Activated CD8-positive, alpha-beta memory T cell treated with anti-CD3 and anti-CD28 coated beads for 4 hours (primary cell): ENCODE results near the gene ZBTB7C.

Experiments
- DNase-seq, 2 donors: peaks; one replicate each; pipeline ENCODE4 v3.0.0-alpha.2; 2020; ENCODE audit warnings: low read depth in 2 of 2

ZBTB7C gene

GRCh38 chr18:48022531-48023329, 386.5 kb downstream of the ZBTB7C start:
- no peak for DNase-seq

GRCh38 chr18:48022021-48022420, 387.2 kb downstream of the ZBTB7C start:
- no peak for DNase-seq

GRCh38 chr18:48021273-48021914, 387.8 kb downstream of the ZBTB7C start:
- DNase-seq = no peak

DNA sequence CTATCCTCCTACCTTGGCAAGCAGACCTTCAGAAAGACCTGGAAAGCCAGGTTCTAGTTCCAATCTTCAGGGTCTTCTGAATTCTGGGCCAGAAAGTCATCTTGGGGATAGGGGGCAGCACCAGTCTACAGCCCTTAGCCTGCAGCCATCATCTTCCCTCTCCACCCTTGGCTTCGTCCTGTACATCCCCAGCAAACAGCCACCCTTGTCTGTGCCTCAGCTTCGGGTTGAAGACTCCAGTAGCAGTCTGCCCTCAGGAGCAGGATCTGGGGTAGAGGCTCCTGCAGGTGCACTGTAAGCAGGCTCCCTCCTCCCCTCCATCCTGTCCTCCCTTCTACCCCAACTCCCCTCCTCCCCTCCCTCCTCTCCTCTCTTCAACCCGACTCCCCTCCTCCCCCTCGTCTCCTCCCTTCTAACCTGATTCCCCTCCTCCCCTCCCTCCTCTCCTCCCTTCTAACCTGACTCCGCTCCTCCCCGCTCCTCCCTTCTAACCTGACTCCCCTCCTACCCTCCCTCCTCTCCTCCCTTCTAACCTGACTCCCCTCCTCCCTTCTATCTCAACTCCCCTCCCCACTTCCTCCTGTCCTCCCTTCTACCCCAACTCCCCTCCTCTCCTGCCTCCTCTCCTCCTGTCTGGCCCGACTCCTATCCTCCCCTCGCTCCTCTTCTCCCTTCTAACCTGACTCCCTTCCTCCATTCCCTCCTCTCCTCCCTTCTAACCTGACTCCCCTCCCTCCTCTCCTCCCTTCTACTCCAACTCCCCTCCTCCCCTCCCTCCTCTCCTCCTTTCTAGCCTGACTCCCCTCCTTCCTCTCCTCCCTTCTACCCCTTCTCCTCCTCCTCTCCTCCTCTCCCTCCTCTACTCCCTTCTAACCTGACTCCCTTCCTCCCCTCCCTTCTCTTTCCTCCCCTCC, 388.6 kb downstream of the ZBTB7C start:
- DNase-seq = no peak

GRCh38 chr18:48019557-48020325, 389.4 kb downstream of the ZBTB7C start:
- no peak for DNase-seq

DNA sequence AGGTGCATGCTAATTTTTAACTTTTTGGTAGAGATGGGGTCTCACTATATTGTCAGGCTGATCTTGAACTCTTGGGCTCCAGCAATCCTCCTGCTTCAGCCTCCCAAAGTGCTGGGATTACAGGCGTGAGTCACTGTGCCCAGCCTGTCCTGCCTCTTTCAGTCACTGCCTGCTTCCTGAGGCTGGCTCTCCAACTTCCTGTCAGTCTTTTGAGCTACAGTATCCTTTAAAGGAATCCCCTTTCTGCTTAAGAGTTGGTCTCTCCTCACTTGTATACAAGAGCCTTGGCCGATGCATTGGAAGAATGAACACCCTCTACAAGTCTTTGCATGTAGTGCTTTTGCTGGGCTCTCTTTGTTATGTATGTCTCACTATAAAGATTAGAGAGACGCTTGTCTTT, 390.3 kb downstream of the ZBTB7C start:
- no peak for DNase-seq

DNA sequence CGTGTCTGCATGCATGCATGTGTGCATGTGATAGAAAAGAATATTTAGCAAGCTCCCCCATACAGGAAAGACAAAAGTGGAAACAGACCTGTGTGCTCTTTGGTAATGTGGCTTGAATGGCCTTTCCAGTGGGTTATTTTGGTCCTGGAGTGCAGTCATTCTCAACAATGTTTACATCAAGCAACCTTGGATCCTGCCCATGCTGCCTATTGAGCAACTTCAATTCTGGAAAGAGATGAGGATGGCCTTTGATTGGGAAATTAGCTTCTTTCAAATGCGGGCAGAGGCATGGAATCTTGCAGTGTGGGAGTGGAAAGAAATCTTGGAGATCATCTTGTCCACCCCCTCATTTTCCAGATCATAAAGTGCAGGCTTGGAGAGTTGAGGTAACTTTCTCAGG, 391.5 kb downstream of the ZBTB7C start:
- no peak for DNase-seq

DNA sequence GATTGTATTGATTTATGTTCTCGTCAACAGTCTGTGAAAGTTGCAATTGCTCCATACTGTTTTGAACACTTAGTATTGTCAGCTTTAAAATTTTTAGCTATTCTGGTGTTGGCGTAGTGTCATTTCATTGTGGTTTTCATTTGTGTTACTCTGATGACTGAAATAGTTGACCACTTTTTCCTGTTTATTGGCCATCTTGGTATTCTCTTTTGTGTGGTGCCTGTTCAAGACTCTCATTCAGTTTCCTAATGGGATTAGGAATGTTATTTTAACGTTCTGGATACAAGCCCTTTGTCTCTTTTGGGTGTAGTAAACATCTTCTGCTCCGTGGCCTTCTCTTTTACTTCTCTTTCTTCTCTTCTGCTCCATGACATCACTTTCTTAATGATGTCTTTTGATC, 396.0 kb downstream of the ZBTB7C start:
- no peak for DNase-seq

GRCh38 chr18:48011926-48012465, 397.2 kb downstream of the ZBTB7C start:
- DNase-seq = no peak

DNA sequence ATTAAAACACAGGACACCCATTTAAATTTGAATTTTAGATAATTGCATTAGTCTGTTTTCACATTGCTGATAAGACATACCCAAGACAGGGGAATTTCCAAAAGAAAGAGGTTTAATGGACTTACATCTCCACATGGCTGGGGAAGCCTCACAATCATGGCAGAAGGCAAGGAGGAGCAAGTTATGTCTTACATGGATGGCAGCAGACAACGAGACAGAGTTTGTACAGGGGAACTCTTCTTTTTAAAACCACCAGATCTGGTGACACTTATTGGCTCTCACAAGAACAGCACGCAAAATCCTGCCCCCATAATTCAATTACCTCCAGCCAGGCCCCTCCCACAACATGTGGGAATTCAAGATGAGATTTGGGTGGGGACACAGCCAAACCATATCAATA, 398.9 kb downstream of the ZBTB7C start:
- DNase-seq = no peak

GRCh38 chr18:48009116-48009745, 400.0 kb downstream of the ZBTB7C start:
- DNase-seq = no peak

DNA sequence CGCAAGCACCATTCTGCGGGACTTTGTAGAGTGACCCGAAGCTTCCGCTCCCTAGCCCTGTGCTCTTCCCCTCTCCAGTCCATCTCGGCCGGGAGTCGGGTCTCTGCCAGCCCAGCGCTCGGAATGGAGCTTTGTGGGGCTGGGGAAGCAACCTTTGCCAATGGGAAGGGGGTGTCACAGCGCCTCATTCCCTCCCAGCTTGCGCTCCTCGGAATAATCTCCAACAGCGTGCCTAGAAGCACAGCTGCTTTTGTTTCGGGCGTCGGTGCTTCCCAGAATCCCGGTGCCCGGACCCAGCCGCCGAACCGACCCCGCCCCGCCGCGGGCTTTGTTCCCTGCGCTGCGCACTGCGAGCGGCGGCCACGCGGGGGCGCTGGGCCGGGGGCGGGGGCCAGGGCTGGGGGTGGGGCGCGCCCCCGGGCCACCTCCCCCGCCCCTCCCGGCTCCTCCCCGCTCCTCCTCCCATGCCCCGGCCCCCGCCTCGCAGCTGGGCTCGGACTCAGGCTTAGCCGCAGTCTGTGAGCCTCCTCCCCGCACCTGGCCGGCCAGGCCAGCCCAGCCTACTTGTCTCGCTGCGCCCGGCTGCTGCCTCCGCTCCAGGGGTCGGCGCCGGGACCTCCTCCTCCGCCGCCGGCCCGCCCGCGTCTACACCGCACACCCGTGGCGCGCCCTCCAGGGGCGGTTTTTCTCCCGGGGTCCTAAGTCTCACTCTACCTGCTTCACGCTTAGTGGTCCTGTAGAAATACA, 401.1 kb downstream of the ZBTB7C start:
- DNase-seq = peak; percentile 4 to 17

DNA sequence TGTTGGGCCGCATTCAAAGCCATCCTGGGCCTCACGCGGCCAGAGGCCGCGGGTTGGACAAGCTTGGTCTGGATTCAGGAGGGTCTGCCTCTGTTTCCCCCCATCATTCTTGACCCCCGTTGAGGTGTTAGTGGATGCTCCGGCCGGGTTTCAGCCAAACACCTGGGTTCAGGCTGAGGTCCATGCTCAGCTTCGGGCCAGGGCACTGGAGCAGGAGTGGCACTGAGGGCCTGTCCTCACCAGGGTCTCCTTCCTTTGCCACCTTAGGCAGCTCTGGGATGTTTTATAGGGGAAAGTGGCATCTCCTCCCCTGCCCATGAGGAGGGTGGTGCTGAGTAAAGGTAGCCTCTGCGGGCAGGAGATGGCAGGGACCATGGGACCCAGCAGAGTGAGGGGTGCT, 401.8 kb downstream of the ZBTB7C start:
- no peak for DNase-seq

- no peak for DNase-seq
Observed at GRCh38 chr18:48006415-48007175, 402.6 kb downstream of the ZBTB7C start.

- no peak for DNase-seq
Observed at GRCh38 chr18:48004577-48004976, 404.6 kb downstream of the ZBTB7C start.

- no peak for DNase-seq
Observed at GRCh38 chr18:48003426-48004349, 405.5 kb downstream of the ZBTB7C start.

GRCh38 chr18:48002933-48003365, 406.2 kb downstream of the ZBTB7C start:
- DNase-seq = no peak

DNA sequence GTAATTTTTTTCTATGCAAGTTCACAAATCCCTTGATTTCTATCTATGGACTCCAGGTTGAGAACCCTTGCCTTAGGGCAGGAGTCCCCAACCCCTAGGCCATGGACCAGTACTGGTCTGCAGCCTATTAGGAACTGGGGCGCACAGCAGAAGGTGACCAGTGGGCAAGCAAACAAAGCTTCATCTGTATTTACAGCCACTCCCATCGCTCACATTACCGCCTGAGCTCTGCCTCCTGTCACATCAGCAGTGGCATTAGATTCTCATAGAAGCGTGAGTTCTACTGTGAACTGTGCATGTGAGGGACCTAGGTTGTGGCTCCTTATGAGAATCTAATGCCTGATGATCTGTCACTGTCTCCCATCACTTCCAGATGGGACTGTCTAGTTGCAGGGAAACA, 408.5 kb downstream of the ZBTB7C start:
- DNase-seq = no peak
